Osteocyte (in vitro differentiated cells): ENCODE results near the gene MRGPRX2. TPM values are rescaled to one million over a fixed set of nuclear protein-coding genes. Genes with fewer than 3 reads are reported as not detected.

ENCODE experiments used
- DNase-seq: peaks from one replicate; pipeline ENCODE4 v3.0.0; 2021; ENCODE audit warnings: mixed read lengths; ENCODE audit not compliant: unreplicated experiment; ENCODE audit errors: extremely low spot score
- H3K27ac Mint-ChIP-seq: one replicate; pipeline ENCODE4 v1.8.0; 2021; ENCODE audit warnings: mild to moderate bottlenecking, mixed read lengths; ENCODE audit not compliant: unreplicated experiment
- H3K27me3 Mint-ChIP-seq: one replicate; pipeline ENCODE4 v1.8.0; 2021; ENCODE audit warnings: mixed read lengths; ENCODE audit not compliant: unreplicated experiment
- H3K36me3 Mint-ChIP-seq: one replicate; pipeline ENCODE4 v1.8.0; 2021; ENCODE audit warnings: mixed read lengths; ENCODE audit not compliant: unreplicated experiment
- H3K4me1 Mint-ChIP-seq: one replicate; pipeline ENCODE4 v1.8.0; 2021; ENCODE audit warnings: mixed read lengths; ENCODE audit not compliant: unreplicated experiment
- H3K4me3 Mint-ChIP-seq: one replicate; pipeline ENCODE4 v1.8.0; 2021; ENCODE audit warnings: mild to moderate bottlenecking, moderate library complexity, mixed read lengths; ENCODE audit not compliant: unreplicated experiment
- H3K9me3 Mint-ChIP-seq: one replicate; pipeline ENCODE4 v1.8.0; 2021; ENCODE audit warnings: mixed read lengths; ENCODE audit not compliant: unreplicated experiment
- long read RNA-seq: library from polyadenylated mRNA; unstranded; transcript quantifications from one replicate; pipeline ENCODE4 v2.0.0, GENCODE V29; 2021
- total RNA-seq: library from RNA; stranded (reverse); gene quantifications from 2 replicates; pipeline ENCODE4 v1.2.1, GENCODE V29; 2021
- TF ChIP-seq, protein P1 (sequence below): fragments of 200-600 bp; sonication (generic); IDR thresholded peaks from 2 replicates; pipeline ENCODE4 v1.5.0; 2021; ENCODE audit warnings: antibody characterized with exemption, mild to moderate bottlenecking, moderate library complexity

The MRGPRX2 gene
- total RNA-seq: not detected in 2 replicates
- long read RNA-seq: 0 reads

DNA sequence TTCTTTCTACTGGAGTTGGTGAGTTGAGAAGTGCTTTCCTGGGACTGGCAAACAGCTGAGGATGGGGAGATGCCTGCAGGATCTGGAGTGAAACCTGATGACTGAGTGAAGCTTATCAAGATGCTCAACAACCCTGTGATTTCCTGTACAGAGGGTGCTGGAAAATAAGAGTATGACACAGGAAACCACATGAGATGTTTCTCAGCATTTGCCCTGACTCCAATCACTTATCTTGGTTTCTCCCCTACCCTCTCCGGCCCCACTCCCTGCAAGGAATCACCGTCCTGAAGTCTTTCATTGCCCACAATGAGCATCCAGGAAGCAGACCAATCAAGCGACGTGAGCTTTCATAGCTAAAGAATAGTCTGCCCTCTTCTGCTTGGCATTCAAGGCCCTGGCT is at the start of gene MRGPRX2:
TSS of gene MRGPRX2 (minus strand) at position 89 of the 400 bp plus-strand sequence. CDS start 4,315 bp downstream, outside the sequence.
- H3K4me1 Mint-ChIP-seq: no peaks in the 10 kb centered on the region
- H3K27ac Mint-ChIP-seq: no peak within 1 kb of the TSS
- peaks cover 64% of the 10 kb centered on the region for H3K27me3 Mint-ChIP-seq
- TF ChIP-seq, protein P1, sequence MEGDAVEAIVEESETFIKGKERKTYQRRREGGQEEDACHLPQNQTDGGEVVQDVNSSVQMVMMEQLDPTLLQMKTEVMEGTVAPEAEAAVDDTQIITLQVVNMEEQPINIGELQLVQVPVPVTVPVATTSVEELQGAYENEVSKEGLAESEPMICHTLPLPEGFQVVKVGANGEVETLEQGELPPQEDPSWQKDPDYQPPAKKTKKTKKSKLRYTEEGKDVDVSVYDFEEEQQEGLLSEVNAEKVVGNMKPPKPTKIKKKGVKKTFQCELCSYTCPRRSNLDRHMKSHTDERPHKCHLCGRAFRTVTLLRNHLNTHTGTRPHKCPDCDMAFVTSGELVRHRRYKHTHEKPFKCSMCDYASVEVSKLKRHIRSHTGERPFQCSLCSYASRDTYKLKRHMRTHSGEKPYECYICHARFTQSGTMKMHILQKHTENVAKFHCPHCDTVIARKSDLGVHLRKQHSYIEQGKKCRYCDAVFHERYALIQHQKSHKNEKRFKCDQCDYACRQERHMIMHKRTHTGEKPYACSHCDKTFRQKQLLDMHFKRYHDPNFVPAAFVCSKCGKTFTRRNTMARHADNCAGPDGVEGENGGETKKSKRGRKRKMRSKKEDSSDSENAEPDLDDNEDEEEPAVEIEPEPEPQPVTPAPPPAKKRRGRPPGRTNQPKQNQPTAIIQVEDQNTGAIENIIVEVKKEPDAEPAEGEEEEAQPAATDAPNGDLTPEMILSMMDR: no peak
- H3K4me3 Mint-ChIP-seq: no peak within 1 kb of the TSS
- no peaks in the 10 kb centered on the region for H3K36me3 Mint-ChIP-seq
- DNase-seq: no peak
- H3K9me3 Mint-ChIP-seq: no peaks in the 10 kb centered on the region

DNA sequence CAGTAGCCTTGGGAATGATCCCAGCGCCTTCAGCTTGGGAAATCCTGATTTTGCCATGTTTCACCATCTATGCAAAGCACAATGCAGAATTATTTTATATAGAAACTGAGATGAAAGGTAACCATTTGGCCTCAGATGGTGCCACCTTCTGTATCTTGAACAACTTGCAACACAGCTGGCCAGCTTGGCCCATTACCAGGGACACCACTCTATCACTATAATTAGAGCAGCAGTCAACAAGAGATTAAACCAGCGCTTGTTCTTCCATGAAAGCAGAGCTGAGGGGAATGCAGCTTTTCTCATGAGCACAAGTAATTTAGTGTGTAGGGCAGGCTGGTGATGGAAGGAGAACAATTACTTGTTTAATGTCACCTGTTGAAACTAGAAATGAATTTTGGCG is 49.8 kb upstream of the MRGPRX2 start:
- TF ChIP-seq, protein P1: no peak
- Mint-ChIP-seq H3K4me3 (no peak overlapping the region), H3K27me3 (peaks cover 56% of the 10 kb centered on the region), H3K36me3 (no peaks in the 10 kb centered on the region), H3K27ac (no peak overlapping the region), H3K9me3 (no peaks in the 10 kb centered on the region), H3K4me1 (no peaks in the 10 kb centered on the region)
- no peak for DNase-seq

DNA sequence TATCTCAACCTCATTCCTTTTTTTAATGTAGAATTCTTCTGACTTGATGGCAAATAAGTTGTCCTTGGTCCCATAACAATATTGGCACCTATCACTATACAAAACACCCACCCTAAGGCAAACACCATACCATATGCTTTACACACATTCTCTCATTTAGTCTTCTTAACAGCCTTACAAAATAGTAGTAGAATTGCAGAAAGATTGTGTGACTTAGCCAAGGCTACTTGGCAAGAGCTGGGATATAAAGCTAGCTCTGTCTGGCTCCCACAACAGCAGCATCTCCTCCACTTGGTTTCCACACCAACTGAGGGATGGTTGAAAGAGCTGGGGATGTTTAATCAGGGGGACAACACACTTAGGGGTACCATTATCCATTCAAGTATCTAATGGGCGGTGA is 46.6 kb upstream of the MRGPRX2 start:
- Mint-ChIP-seq H3K4me3 (no peak overlapping the region), H3K4me1 (no peaks in the 10 kb centered on the region), H3K36me3 (no peaks in the 10 kb centered on the region), H3K27me3 (peaks cover 53% of the 10 kb centered on the region), H3K9me3 (no peaks in the 10 kb centered on the region), H3K27ac (no peak overlapping the region)
- TF ChIP-seq, protein P1: no peak
- DNase-seq: no peak

DNA sequence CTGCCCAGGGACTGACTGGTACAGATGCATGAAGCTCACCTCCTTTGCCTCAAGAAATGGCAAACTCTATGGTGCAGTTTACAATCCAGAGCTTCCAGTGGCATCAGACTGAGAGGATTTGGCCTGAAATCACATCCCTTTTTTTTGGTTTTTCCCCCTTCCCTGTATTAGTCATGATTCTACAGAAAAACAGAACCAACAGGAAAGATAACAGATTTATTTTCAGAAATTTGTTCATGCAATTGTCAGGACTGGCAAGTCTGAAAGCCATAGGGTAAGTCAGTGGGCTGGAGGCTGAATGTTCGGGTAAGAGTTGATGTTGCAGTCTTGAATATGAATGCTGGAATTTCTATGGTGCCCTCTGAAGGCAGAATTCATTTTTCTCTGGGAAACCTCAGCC is 44.5 kb upstream of the MRGPRX2 start:
- Mint-ChIP-seq H3K4me1 (no peaks in the 10 kb centered on the region), H3K4me3 (no peak overlapping the region), H3K27ac (no peak overlapping the region), H3K9me3 (no peaks in the 10 kb centered on the region), H3K36me3 (no peaks in the 10 kb centered on the region), H3K27me3 (peaks cover 51% of the 10 kb centered on the region)
- DNase-seq: no peak
- TF ChIP-seq, protein P1: no peak

DNA sequence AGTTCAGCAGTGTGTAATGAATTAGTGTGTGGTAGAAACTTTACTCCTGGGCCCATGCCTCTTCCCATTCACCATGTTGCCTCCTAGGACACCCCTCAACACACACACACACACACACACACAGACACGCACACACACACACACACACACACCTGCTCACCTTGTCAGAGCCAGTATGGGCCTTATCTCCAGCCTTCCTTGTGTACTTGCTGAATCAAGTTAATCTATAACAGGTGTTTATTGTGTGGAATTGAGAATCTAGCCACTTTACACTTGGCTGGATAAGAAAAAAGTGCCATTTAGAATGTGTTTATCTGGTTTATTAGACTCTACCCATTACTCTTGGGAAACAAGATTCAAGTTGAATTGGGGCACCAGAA is 42.0 kb upstream of the MRGPRX2 start:
- no peaks in the 10 kb centered on the region for H3K9me3 Mint-ChIP-seq

More for the DNA sequence above, 42.0 kb upstream of the MRGPRX2 start:
- H3K4me3 Mint-ChIP-seq: no peak overlapping the region
- TF ChIP-seq, protein P1: no peak
- DNase-seq: no peak
- H3K36me3 Mint-ChIP-seq: no peaks in the 10 kb centered on the region
- no peaks in the 10 kb centered on the region for H3K4me1 Mint-ChIP-seq
- H3K27me3 Mint-ChIP-seq: peaks cover 60% of the 10 kb centered on the region
- H3K27ac Mint-ChIP-seq: no peak overlapping the region
